SK-N-MC (cell line): ENCODE measurements around the gene TRRAP.

Experiments
- EZH2 ChIP-seq: fragments of 200-600 bp; sonication (generic); IDR thresholded peaks from one replicate; pipeline ENCODE4 v1.6.1; 2017; ENCODE audit warnings: antibody characterized with exemption
- POLR2AphosphoS5 ChIP-seq: IDR thresholded peaks from 2 replicates; pipeline ENCODE4 v1.6.1; 2012; ENCODE audit warnings: mild to moderate bottlenecking, low read depth, low read length, borderline replicate concordance

DNA sequence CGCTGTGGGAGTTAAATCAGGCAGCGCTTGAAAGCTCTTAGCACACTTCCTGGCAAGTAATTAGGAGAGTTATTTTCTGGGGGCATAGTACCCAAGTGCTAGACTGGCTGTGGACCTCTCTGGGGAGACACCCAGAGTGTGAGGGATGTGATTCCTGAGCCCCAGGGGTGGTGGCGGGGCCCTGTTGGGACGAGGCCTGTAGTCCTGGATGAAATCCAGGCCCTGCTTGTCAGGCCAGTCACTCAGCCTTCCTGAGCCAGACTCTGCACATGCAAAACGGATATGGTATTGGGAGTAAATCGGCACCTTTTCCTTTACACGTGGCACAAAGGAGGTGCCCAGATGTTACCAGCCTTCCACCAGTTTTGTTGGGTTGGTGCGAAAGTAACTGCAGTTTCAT lies 31.2 kb downstream of the TRRAP start:
- TF ChIP-seq EZH2 (no peak), POLR2AphosphoS5 (no peak)
